Measurements from ENCODE around the gene C11orf58. TPM values are rescaled to one million over a fixed set of nuclear protein-coding genes. Genes with fewer than 3 reads are reported as not detected.

The C11orf58 gene
- total RNA-seq (2014; rRNA removed; shearing (Covaris generic)) (130 and 153 TPM in 2 replicates), polyA plus RNA-seq (2016; fragmentation: Nextera tagmentation; extraction: Ambion mirVana) (219 and 226 TPM in 2 replicates)

DNA sequence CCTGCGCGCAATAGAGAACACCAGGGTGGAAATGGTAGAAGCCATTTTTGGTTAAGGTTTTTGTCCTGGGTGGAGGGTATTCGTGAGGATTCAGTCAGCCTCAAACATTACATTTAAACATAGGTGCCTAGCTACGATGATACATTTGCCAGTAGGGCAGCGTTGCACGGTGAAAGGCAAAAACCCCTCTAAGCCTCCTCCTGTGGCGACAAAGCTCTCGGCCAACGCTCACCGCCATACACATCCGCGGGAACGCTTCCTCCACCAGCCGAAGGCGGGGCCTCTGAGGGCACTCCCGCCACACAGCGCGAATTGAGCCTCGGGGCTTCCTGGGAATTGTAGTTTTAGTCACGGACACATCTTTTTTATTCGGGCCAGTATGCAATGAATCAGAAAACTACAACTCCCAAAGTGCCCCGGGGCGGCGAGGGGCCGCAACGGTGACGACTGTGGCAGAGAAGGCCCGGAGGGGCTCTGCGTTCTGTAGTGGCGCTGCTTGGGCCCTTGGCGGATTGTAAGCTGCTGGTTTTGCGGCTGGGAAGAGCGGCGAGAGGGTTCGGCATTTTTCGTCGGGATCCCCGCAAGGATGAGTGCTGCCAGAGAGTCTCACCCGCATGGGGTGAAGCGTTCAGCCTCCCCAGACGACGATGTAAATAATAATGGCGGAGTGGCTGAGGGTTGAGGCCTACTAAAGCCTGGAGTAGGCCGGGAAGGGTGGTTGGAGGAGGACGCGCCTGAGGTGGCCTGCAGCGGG is at the start of gene C11orf58:
Gene C11orf58 (plus strand): TSS at position 455 of the 754 bp plus-strand sequence. CDS start 132 bp downstream, at position 587.
- Histone ChIP-seq H3K9me3 (ENCODE audit: low read depth) (no peaks in the 10 kb centered on the region), H4K20me1 (ENCODE audit: insufficient read depth) (no peaks in the 10 kb centered on the region; the same call in 1 of the 2 replicates), H3K4me1 (ENCODE audit: insufficient read depth) (peaks cover 30% of the 10 kb centered on the region), H3K36me3 (ENCODE audit: low read depth) (peaks cover 4% of the 10 kb centered on the region; the same call in 1 of the 2 replicates), H3K79me2 (ENCODE audit: insufficient read depth) (peaks cover 58% of the 10 kb centered on the region), H3K4me3 (peak within 1 kb of the TSS; percentile 97), H3K9me2 (ENCODE audit: insufficient read depth) (no peaks in the 10 kb centered on the region), H3K27ac (peak within 1 kb of the TSS; percentile 95), H2AFZ (peak within 1 kb of the TSS; percentile 98), H3K27me3 (replicated peaks; ENCODE audit: insufficient read depth) (no peaks in the 10 kb centered on the region), H3K9ac (peak within 1 kb of the TSS; percentile 100), H3K4me2 (ENCODE audit: unreplicated experiment) (peak within 1 kb of the TSS; percentile 95), H3F3A (ENCODE audit: insufficient read depth) (no peaks in the 10 kb centered on the region)
- in situ Hi-C loops (cut with MboI), result no loop called here
- 1% methylated on average over 47 of the region's 47 CpGs for WGBS, 2 experiments (ENCODE audit: low coverage in 1 of 2, low lambda C conversion rate in 2 of 2, missing lambda C conversion rate in 2 of 2)
- TF ChIP-seq EZH2 (IDR thresholded peaks at IDR 0.05; ENCODE audit: insufficient read depth, poor library complexity, severe bottlenecking) (no peak), EZH2phosphoT487 (IDR thresholded peaks at IDR 0.05; ENCODE audit: insufficient read depth, low read depth) (no peak)
- peak; percentile 98 for DNase-seq

DNA sequence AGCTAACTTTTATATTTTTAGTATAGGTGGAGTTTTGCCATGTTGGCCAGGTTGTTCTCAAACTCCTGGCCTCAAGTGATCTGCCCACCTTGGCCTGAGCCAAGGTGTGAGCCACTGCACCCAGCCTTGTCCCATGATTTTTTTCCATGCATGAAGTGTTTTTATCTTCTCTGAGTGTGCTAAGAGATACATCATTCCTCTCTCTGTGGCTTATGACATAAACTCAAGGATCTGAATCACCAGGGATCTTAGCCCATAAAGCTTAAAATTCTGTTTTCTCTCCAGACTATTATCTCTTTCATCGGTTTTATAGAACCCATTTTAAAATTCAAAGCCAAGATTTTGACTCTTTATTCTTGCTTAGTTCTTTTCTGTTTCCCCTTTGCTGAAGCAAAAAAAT is 48.4 kb upstream of the C11orf58 start:
- H3K27ac ChIP-seq, result no peak overlapping the region
- in situ Hi-C loops (cut with MboI), result no loop called here
- H3K27me3 ChIP-seq (replicated peaks; ENCODE audit: insufficient read depth), result no peaks in the 10 kb centered on the region
- H3K79me2 ChIP-seq (ENCODE audit: insufficient read depth), result no peaks in the 10 kb centered on the region
- no peak overlapping the region for H3K4me3 ChIP-seq
- no peaks in the 10 kb centered on the region for H3K9me3 ChIP-seq (ENCODE audit: low read depth)
- no peak for DNase-seq
- TF ChIP-seq EZH2phosphoT487 (IDR thresholded peaks at IDR 0.05; ENCODE audit: insufficient read depth, low read depth) (no peak), EZH2 (IDR thresholded peaks at IDR 0.05; ENCODE audit: insufficient read depth, poor library complexity, severe bottlenecking) (no peak)
- WGBS, 2 experiments (ENCODE audit: low coverage in 1 of 2, low lambda C conversion rate in 2 of 2, missing lambda C conversion rate in 2 of 2), result 13 to 14% methylated on average over 1 of the region's 1 CpG
- no peaks in the 10 kb centered on the region for H3K36me3 ChIP-seq (ENCODE audit: low read depth)
- H3K9me2 ChIP-seq (ENCODE audit: insufficient read depth), result no peaks in the 10 kb centered on the region
- no peaks in the 10 kb centered on the region for H3K4me1 ChIP-seq (ENCODE audit: insufficient read depth)
- H3F3A ChIP-seq (ENCODE audit: insufficient read depth), result no peaks in the 10 kb centered on the region
- H3K4me2 ChIP-seq (ENCODE audit: unreplicated experiment), result no peak overlapping the region
- no peak overlapping the region for H3K9ac ChIP-seq
- no peak overlapping the region for H2AFZ ChIP-seq
- H4K20me1 ChIP-seq (ENCODE audit: insufficient read depth), result no peaks in the 10 kb centered on the region

DNA sequence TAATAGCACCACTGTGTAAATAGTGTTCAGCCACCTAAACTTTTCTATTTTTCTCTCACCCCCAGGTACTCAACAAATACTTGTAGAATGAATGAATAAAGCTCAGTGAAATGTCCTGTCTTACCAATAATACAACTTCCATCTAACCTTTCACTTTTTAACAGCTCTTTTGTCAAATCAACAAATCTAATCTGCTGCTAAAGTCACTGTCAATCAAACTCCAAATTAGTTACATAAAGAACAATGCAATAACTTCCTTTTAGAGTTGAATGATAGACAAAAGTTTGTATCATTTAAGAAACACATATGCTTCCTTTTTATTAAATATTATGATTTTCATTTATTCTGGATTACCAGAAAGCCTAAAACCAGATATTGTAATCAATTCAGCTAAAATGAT is 34.7 kb upstream of the C11orf58 start:
- H3K27me3 ChIP-seq (replicated peaks; ENCODE audit: insufficient read depth), result no peaks in the 10 kb centered on the region
- H3K27ac ChIP-seq, result no peak overlapping the region
- H3K4me3 ChIP-seq, result no peak overlapping the region
- no peaks in the 10 kb centered on the region for H3F3A ChIP-seq (ENCODE audit: insufficient read depth)
- H3K9ac ChIP-seq, result no peak overlapping the region
- no peaks in the 10 kb centered on the region for H3K9me3 ChIP-seq (ENCODE audit: low read depth)
- H3K4me2 ChIP-seq (ENCODE audit: unreplicated experiment), result no peak overlapping the region
- DNase-seq, result no peak
- H3K9me2 ChIP-seq (ENCODE audit: insufficient read depth), result no peaks in the 10 kb centered on the region
- H2AFZ ChIP-seq, result no peak overlapping the region
- no peaks in the 10 kb centered on the region for H3K79me2 ChIP-seq (ENCODE audit: insufficient read depth)
- TF ChIP-seq EZH2phosphoT487 (IDR thresholded peaks at IDR 0.05; ENCODE audit: insufficient read depth, low read depth), result no peak
- TF ChIP-seq EZH2 (IDR thresholded peaks at IDR 0.05; ENCODE audit: insufficient read depth, poor library complexity, severe bottlenecking), result no peak
- H3K4me1 ChIP-seq (ENCODE audit: insufficient read depth), result no peaks in the 10 kb centered on the region
- no peaks in the 10 kb centered on the region for H4K20me1 ChIP-seq (ENCODE audit: insufficient read depth)
- H3K36me3 ChIP-seq (ENCODE audit: low read depth), result no peaks in the 10 kb centered on the region
- in situ Hi-C loops (cut with MboI), result no loop called here

DNA sequence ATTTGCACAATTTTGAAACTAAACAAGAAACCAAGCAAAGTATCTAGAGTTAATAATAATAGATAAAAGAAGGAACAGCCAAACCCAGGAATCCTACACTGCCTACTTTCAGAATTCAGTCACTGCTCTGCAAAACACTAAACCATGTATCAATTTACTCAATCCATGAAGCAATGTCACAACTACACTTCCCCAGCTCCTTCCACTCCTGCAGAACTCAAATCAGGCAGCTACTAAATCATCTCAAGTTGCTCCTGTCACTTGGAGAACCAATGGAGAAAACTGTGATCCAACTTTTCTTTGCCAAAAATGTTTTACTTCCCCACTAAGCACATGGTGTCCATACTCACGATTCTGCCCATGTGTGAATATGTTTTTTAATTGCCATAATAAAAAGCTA is 24.9 kb upstream of the C11orf58 start:
- Histone ChIP-seq H3F3A (ENCODE audit: insufficient read depth) (no peaks in the 10 kb centered on the region), H3K9me3 (ENCODE audit: low read depth) (no peaks in the 10 kb centered on the region), H4K20me1 (ENCODE audit: insufficient read depth) (no peaks in the 10 kb centered on the region), H2AFZ (no peak overlapping the region), H3K9ac (no peak overlapping the region), H3K4me3 (no peak overlapping the region), H3K4me2 (ENCODE audit: unreplicated experiment) (no peak overlapping the region), H3K9me2 (ENCODE audit: insufficient read depth) (no peaks in the 10 kb centered on the region), H3K79me2 (ENCODE audit: insufficient read depth) (no peaks in the 10 kb centered on the region), H3K27ac (no peak overlapping the region), H3K4me1 (ENCODE audit: insufficient read depth) (no peaks in the 10 kb centered on the region), H3K27me3 (replicated peaks; ENCODE audit: insufficient read depth) (no peaks in the 10 kb centered on the region), H3K36me3 (ENCODE audit: low read depth) (no peaks in the 10 kb centered on the region)
- WGBS, 2 experiments (ENCODE audit: low coverage in 1 of 2, low lambda C conversion rate in 2 of 2, missing lambda C conversion rate in 2 of 2), result 0 to 2% methylated on average over 1 of the region's 1 CpG
- in situ Hi-C loops (cut with MboI), result no loop called here
- no peak for TF ChIP-seq EZH2 (IDR thresholded peaks at IDR 0.05; ENCODE audit: insufficient read depth, poor library complexity, severe bottlenecking)
- no peak for DNase-seq

Data from GM23248 (cell line).